ENCODE data around the gene CAMK2G. TPM values are rescaled to one million over a fixed set of nuclear protein-coding genes. Genes with fewer than 3 reads are reported as not detected.
A peak's percentile ranks its signal among the peaks of the same experiment; 100 is the strongest.
"Not testable (repeated sequence)": the region's sequence is repeated elsewhere in the genome, so short reads cannot be mapped to it uniquely, and the experiment has no call there.

CAMK2G gene
- total RNA-seq, 1 donor from 2014 or later, result 27.9 TPM

- DNase-seq, result no peak
Measured at GRCh38 chr10:73788864-73789658, 85.3 kb downstream of the CAMK2G start.

DNA sequence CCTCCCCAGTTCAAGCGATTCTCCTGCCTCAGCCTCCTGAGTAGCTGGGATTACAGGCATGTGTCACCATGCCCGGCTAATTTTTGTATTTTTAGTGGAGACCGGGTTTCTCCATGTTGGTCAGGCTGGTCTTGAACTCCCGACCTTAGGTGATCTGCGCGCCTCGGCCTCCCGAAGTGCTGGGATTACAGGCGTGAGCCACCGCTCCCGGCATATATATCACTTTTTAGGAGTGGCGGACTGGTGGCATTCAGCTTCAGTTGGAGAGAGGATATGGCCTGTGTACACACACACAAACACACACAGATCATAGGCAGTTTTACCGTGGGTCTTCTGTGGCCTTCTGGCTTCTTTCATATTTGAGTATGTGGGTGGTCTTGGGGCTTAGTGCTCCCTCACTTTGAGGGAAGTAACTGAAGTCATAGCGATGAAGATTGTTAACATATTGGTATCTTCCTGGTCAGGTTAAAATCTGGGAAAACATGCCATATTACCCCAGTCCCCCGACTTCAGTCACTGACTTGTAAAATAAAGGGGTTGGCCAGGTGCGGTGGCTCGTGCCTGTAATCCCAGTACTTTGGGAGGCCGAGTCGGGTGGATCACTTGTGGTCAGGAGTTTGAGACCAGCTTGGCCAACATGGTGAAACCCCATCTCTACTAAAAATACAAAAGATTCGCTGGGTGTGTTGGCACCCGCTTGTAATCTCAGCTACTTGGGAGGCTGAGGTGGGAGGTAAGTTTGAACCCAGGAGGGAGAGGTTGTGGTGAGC, 87.1 kb downstream of the CAMK2G start:
- DNase-seq, result not testable (repeated sequence)

DNA sequence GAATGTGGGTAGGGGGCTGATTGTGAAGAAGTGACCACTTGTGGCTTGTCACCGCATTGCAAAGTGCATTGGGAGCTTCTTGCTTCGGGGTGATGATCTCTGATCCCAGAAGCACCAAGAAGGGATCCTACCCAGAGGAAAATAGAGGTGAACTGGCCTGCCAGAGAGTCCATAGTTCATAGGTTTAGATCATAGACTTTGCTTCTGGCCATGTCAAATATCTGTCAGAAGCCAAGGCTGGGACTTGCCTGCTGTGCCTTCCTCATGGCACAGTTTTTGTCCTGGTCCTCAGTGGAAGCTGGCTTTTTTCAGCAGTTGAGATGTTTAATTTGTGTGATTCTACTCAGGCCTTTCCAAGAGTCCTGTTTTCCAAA, 87.9 kb downstream of the CAMK2G start:
- DNase-seq, result no peak

GRCh38 chr10:73785721-73786511, 88.4 kb downstream of the CAMK2G start:
- peak; percentile 64 for DNase-seq

GRCh38 chr10:73785211-73785720, 89.1 kb downstream of the CAMK2G start, which contains the start of gene ZSWIM8:
Gene ZSWIM8, plus strand, starts transcription at chr10:73785606. Its CDS starts 273 bp downstream, at chr10:73785879.
- DNase-seq, result peak; percentile 97

- DNase-seq, result no peak
Measured at GRCh38 chr10:73782749-73783085, 91.6 kb downstream of the CAMK2G start.

DNA sequence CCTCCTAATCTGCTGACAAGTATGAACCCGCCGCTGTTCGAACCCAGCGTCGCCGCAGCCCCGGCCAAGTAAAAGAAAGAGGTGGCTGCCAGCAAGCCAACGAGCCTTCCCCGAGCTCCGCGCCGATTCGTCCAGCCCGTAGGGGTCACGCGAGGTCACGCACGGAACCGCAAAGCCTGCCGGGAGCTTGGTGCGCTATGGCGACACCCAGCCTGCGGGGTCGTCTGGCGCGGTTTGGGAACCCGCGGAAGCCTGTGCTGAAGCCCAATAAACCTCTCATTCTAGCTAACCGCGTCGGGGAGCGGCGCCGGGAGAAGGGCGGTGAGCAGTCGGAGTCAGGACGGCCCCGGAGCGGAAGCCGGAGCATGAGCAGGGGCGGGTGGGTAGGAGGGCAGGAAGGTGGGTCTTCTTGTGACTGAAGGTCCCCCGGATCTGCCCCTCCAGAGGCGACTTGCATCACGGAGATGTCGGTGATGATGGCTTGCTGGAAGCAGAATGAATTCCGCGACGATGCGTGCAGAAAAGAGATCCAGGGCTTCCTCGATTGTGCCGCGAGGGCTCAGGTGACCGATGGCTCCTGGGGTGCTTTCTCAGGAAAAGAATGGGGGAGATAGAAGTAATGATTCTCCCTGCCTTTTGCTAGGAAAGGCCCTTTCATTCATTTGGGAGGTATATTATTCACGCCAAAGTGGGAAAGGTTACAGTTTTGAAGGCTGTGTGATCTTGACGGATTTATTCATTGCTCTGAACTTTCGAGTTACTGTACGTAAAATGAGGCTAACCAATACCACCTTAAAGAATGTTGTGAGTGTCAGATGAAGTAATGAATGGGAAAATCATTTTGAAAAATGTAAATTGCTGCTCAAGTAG, 92.2 kb downstream of the CAMK2G start, which contains the start of gene CHCHD1:
CHCHD1 (plus strand) TSS at position 170 of the 870 bp plus-strand sequence; CDS start at position 198, 28 bp downstream.
- peak; percentile 94 for DNase-seq

DNA sequence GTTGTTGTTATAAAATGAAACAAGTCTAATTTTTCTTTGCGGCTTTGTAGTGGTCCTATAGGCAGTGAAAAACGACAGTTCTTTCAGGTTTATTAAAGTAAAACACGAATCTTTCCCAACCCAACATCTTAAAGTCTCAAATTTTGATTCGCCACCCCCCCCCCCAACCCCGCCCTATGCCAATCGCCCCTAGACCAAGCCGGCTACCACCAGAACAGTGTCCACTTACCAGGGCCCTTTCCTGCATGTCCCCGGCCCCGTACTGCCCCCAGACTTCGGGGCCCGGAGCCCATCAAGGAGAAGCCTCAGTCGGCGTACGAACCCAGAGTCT, 92.8 kb downstream of the CAMK2G start:
- DNase-seq, result no peak

DNA sequence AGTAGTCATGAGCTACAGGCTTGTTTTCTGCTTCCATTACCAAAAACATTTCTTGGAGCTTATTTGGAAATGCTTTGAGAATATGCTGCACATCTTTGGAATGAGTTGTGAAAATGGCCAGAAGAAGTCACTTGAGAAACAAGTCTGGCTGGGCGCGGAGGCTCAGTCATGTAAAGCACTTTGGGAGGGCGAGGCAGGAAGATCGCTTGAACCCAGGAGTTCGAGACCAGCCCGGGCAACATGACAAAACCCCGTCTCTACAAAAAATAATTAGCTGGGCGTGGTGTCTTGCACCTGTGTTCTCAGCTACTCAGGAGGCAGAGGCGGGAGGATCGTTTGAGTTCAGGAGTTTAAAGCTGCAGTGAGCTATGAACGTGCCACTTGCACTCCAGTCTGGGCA, 93.4 kb downstream of the CAMK2G start:
- no peak for DNase-seq

DNA sequence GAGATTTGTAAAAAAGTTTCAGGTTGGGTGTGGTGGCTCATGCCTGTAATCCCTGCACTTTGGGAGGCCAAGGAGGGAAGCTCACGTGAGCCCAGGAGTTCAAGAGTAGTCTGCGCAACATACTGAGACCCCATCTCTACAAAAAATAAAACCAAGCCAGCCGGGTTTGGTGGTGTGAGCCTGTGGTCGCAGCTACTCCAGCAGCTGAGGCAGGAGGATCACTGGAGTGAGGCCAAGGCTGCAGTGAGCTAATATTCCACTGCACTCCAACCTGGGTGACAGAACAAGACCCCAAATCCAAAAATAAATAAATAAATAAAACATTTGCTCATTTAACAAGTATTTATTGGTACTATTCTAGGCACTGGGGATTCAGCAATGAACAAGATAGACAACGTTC, 94.1 kb downstream of the CAMK2G start:
- no peak for DNase-seq

GRCh38 chr10:73779539-73780197, 94.7 kb downstream of the CAMK2G start:
- DNase-seq, result no peak

DNA sequence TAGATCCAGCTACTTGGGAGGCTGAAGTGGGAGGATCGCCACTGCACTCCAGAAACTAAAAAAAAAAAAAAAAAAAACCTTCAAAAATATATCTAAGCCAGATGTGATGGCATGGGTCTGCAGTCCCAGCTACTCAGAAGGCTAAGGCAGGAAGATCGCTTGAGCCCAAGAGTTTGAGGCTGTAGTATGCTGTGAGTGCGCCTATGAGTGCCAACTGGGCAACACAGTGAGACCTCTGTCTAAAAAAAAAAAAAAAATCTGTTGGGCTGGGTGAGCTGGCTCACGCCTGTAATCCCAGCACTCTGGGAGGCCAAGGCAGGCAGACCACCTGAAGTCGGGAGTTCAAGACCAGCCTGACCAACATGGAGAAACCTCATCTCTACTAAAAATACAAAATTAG, 95.3 kb downstream of the CAMK2G start:
- DNase-seq, result no peak

GRCh38 chr10:73774637-73775036, 99.7 kb downstream of the CAMK2G start:
- DNase-seq, result peak; percentile 61

DNA sequence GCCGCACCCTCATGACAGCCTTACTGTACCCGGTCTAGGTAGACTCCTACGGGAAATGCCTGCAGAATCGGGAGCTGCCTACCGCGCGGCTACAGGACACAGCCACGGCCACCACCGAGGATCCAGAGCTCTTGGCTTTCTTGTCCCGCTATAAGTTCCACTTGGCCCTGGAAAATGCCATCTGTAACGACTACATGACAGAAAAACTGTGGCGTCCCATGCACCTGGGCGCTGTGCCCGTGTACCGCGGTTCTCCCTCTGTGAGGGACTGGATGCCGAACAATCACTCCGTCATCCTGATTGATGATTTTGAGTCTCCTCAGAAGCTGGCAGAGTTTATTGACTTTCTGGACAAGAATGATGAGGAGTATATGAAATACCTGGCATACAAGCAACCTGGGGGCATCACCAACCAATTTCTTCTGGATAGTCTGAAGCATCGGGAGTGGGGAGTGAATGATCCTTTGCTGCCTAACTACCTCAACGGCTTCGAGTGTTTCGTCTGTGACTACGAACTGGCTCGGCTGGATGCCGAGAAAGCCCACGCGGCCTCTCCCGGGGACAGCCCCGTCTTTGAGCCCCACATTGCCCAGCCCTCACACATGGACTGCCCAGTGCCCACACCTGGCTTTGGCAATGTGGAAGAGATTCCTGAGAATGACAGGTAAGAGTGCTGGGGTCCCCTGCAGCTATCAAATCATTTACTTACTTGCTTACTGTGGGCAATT, 101.0 kb downstream of the CAMK2G start:
- peak; percentile 20 for DNase-seq

DNA sequence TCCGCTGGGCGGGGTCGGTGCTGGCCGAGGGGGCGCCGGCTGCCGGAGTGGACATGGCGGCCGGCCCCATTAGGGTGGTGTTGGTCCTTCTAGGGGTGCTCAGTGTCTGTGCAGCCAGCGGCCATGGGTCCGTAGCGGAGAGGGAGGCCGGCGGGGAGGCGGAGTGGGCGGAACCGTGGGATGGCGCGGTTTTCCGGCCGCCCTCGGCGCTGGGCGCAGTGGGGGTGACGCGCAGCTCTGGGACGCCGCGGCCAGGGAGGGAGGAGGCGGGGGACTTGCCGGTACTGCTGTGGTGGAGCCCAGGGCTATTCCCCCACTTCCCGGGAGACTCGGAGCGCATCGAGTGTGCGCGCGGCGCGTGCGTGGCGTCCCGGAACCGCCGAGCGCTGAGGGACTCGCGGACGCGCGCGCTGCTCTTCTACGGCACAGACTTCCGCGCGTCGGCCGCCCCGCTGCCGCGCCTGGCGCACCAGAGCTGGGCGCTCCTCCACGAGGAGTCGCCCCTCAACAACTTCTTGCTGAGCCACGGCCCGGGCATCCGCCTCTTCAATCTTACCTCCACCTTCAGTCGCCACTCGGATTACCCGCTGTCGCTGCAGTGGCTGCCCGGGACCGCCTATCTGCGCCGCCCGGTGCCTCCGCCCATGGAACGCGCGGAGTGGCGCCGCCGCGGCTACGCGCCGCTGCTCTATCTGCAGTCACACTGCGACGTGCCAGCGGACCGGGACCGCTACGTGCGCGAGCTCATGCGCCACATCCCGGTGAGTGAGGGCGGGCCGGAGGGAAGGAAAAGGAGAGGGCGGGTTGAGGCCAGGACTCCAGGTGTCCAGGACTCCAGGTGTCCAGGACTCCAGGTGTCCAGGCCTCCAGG, 101.8 kb downstream of the CAMK2G start:
- peak; percentile 76 for DNase-seq

- peak; percentile 92 for DNase-seq
Measured at GRCh38 chr10:73771722-73772280, 102.6 kb downstream of the CAMK2G start.

DNA sequence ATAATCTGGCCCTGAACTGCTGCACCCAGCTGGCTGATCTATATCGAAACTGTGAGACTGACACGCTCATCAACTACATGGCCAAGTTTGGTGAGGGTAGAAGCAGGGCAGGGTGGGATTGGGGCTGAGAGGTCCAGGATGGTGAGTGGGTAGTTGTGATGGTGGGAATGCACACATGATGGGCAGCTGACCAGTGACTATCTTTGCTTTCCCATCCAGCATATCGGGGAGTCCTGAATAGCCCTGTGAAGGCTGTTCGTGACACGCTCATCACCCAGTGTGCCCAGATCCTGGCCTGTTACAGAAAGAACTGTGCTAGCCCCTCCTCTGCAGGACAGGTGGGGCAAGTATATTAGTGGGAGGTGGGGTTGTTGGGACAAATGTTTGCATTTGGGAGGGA, 105.0 kb downstream of the CAMK2G start:
- no peak for DNase-seq

- DNase-seq, result peak; percentile 9
Measured at GRCh38 chr10:73768881-73769280, 105.5 kb downstream of the CAMK2G start.

- DNase-seq, result no peak
Measured at GRCh38 chr10:73765066-73765465, 109.3 kb downstream of the CAMK2G start.

Measured in dermis blood vessel endothelial cell (primary cell).